DND-41 (cell line): ENCODE measurements around the gene AGAP5.

Source experiments
- ATAC-seq: fragments of 200-7000 bp; cut with Tn5 transposase; 3 replicates; pipeline ENCODE4 v1.9.1; 2021; ENCODE audit warnings: low read depth; ENCODE audit not compliant: insufficient read depth
- DNase-seq: peaks from one replicate; pipeline ENCODE4 v3.0.0-alpha.2; 2020
- H2AFZ ChIP-seq: 2 replicates; pipeline ENCODE4 v1.6.0; 2012; ENCODE audit warnings: low read depth, low read length
- H3K27ac ChIP-seq: 2 replicates; pipeline ENCODE4 v1.5.1; 2012; ENCODE audit warnings: low read length, inconsistent platforms
- H3K27me3 ChIP-seq: fragments of 200-600 bp; sonication (generic); 2 replicates; pipeline ENCODE4 v1.6.0; 2012; ENCODE audit warnings: low read length, mild to moderate bottlenecking, inconsistent platforms; ENCODE audit not compliant: insufficient read depth, poor library complexity
- H3K36me3 ChIP-seq: 2 replicates; pipeline ENCODE4 v1.5.1; 2012; ENCODE audit warnings: low read length, inconsistent platforms; ENCODE audit not compliant: insufficient read depth
- H3K4me1 ChIP-seq: 2 replicates; pipeline ENCODE4 v1.5.1; 2012; ENCODE audit warnings: mild to moderate bottlenecking, low read length; ENCODE audit not compliant: insufficient read depth
- H3K4me2 ChIP-seq: 2 replicates; pipeline ENCODE4 v1.6.0; 2012; ENCODE audit warnings: mild to moderate bottlenecking, moderate library complexity, low read length, inconsistent platforms; ENCODE audit not compliant: insufficient read depth
- H3K4me3 ChIP-seq, 2 experiments: fragments of 200-600 bp in 1 of 2; shearing (Covaris generic) in 1 of 2; 2 replicates each; pipeline ENCODE4 v1.5.1; 2012 to 2016; ENCODE audit warnings: inconsistent platforms in 2 of 2, low read length in 2 of 2, mild to moderate bottlenecking in 2 of 2, low read depth in 1 of 2, moderate library complexity in 1 of 2
- H3K79me2 ChIP-seq: 2 replicates; pipeline ENCODE4 v1.6.0; 2012; ENCODE audit warnings: low read length, inconsistent platforms; ENCODE audit not compliant: insufficient read depth
- H3K9ac ChIP-seq: 2 replicates; pipeline ENCODE4 v1.6.0; 2012; ENCODE audit warnings: low read depth, mild to moderate bottlenecking, inconsistent platforms, low read length, moderate library complexity
- H3K9me3 ChIP-seq: 2 replicates; pipeline ENCODE4 v1.5.1; 2012; ENCODE audit warnings: low read length, moderate library complexity, mild to moderate bottlenecking, inconsistent platforms; ENCODE audit not compliant: insufficient read depth, severe bottlenecking
- H4K20me1 ChIP-seq: 2 replicates; pipeline ENCODE4 v1.6.0; 2012; ENCODE audit warnings: low read length; ENCODE audit not compliant: insufficient read depth
- CTCF ChIP-seq: IDR thresholded peaks from 2 replicates; pipeline ENCODE4 v1.5.1; 2012; ENCODE audit warnings: borderline replicate concordance, low read length, moderate library complexity, mild to moderate bottlenecking; ENCODE audit not compliant: poor library complexity, severe bottlenecking; ENCODE audit errors: extremely low read depth
- EZH2 ChIP-seq: IDR thresholded peaks from 3 replicates; pipeline ENCODE4 v1.6.1; 2012; ENCODE audit warnings: borderline replicate concordance, low read depth, mild to moderate bottlenecking, moderate library complexity, low read length, inconsistent platforms; ENCODE audit not compliant: severe bottlenecking

The AGAP5 gene

GRCh38 chr10:73625884-73626752, 71.8 kb downstream of the AGAP5 start:
- TF ChIP-seq EZH2 (no peak), CTCF (no peak)
- peak overlapping the region; percentile 93 for H2AFZ ChIP-seq

GRCh38 chr10:73625004-73625883, 72.7 kb downstream of the AGAP5 start:
- H3K4me1 ChIP-seq, result peaks cover 23% of the 10 kb centered on the region
- 0 out of 2 replicates have a peak, but pooled peaks cover 4% of the 10 kb centered on the region for H3K36me3 ChIP-seq
- H2AFZ ChIP-seq, result peak overlapping the region; percentile 87
- H3K79me2 ChIP-seq, result peaks cover 21% of the 10 kb centered on the region
- peak overlapping the region; percentile 86 for H3K9ac ChIP-seq
- TF ChIP-seq CTCF, result no peak
- no peaks in the 10 kb centered on the region for H3K9me3 ChIP-seq
- no peaks in the 10 kb centered on the region for H4K20me1 ChIP-seq
- DNase-seq (peak; percentile 27), ATAC-seq (peak; percentile 65)
- H3K4me3 ChIP-seq, result peak overlapping the region; percentile 47 to 83; a peak in 3 of 4 replicates
- no peaks in the 10 kb centered on the region for H3K27me3 ChIP-seq
- H3K27ac ChIP-seq, result peak overlapping the region; percentile 69
- peak overlapping the region; percentile 74 for H3K4me2 ChIP-seq

More at GRCh38 chr10:73625884-73626752, 71.8 kb downstream of the AGAP5 start:
- Histone ChIP-seq H4K20me1 (no peaks in the 10 kb centered on the region), H3K36me3 (0 out of 2 replicates have a peak, but pooled peaks cover 4% of the 10 kb centered on the region), H3K4me2 (peak overlapping the region; percentile 74), H3K4me1 (peaks cover 23% of the 10 kb centered on the region), H3K4me3 (peak overlapping the region; percentile 47 to 83), H3K79me2 (peaks cover 21% of the 10 kb centered on the region), H3K27ac (peak overlapping the region; percentile 93), H3K27me3 (no peaks in the 10 kb centered on the region), H3K9ac (peak overlapping the region; percentile 86), H3K9me3 (no peaks in the 10 kb centered on the region)
- DNase-seq, result peak; percentile 94
- peak; percentile 96 for ATAC-seq
